ENCODE data around the gene POLR2L. TPM values are rescaled to one million over a fixed set of nuclear protein-coding genes. Genes with fewer than 3 reads are reported as not detected.
A peak's percentile ranks its signal among the peaks of the same experiment; 100 is the strongest.

The POLR2L gene
- total and polyA plus RNA-seq, 2 of the 13 experiments (the other 11 are each of a cell fraction or from before 2014, with no cell fraction given) = 104 to 114 TPM

DNA sequence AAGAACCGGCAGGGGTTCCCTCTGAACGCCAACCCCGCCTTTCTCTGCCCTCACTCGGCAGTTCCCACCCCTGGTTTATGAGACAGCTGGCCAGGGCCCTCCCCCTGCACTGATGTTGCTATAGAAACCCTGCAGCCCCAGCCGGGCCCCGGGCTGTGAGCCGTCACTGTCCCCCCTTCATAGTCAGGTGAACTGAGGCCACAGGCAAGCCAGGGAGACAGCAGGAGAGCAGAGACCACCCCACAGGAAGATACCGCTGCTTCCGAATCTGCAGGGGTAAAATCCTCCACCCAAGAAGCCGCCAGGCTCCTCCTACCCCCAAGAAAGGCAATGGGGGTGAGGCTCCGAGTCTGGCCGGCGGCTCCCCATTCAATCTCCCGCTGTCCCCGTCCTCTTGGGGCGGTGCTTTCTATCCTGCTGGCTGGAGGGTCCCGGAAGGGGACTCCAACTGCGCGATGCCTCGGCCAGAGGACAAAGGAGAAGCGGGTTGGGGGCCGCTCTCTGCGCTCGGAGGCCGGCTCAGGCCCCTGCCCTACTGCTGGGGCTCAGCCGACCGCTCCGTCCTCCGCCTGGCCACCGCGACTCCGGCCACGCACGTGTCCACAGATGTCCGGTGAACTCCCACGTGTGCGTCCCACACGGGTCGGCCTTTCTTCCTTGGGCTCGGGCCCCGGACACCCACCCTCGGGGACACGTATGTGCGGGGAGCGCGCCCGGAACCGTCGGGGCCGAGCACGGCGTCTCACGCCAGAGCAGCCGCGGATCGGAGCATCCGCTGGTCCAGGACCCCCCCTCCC, 44.8 kb downstream of the POLR2L start (continued):
- TF ChIP-seq ZNF652 (CRISPR knock-in tag; IDR thresholded peaks at IDR 0.05; ENCODE audit: borderline replicate concordance, low read depth) = no peak
- TF ChIP-seq, protein P1, sequence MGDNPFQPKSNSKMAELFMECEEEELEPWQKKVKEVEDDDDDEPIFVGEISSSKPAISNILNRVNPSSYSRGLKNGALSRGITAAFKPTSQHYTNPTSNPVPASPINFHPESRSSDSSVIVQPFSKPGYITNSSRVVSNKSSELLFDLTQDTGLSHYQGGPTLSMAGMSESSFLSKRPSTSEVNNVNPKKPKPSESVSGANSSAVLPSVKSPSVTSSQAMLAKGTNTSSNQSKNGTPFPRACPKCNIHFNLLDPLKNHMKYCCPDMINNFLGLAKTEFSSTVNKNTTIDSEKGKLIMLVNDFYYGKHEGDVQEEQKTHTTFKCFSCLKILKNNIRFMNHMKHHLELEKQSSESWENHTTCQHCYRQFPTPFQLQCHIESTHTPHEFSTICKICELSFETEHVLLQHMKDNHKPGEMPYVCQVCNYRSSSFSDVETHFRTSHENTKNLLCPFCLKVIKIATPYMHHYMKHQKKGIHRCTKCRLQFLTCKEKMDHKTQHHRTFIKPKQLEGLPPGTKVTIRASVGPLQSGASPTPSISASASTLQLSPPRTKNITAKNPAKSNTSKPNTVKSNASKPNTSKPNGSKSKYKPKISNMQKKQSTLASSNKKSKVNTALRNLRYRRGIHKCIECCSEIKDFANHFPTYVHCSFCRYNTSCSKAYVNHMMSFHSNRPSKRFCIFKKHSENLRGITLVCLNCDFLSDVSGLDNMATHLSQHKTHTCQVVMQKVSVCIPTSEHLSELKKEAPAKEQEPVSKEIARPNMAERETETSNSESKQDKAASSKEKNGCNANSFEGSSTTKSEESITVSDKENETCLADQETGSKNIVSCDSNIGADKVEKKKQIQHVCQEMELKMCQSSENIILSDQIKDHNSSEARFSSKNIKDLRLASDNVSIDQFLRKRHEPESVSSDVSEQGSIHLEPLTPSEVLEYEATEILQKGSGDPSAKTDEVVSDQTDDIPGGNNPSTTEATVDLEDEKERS (CRISPR knock-in tag; IDR thresholded peaks at IDR 0.05) = 0 out of 2 replicates have a peak, but pooled peaks have one; percentile 29
- no peak for TF ChIP-seq GTF3A (CRISPR knock-in tag; conservative IDR thresholded peaks at IDR 0.05)
- TF ChIP-seq TBX2 (CRISPR knock-in tag; IDR thresholded peaks at IDR 0.05; ENCODE audit: borderline replicate concordance) = no peak; the same call in 1 of the 2 replicates
- no peak for TF ChIP-seq ZNF644 (CRISPR knock-in tag; IDR thresholded peaks at IDR 0.05; ENCODE audit: low read depth)
- TF ChIP-seq SETDB1 (CRISPR knock-in tag; IDR thresholded peaks at IDR 0.05; ENCODE audit: borderline replicate concordance) = no peak
- peak; percentile 71; the same call in 1 of the 2 replicates for TF ChIP-seq KLF15 (CRISPR knock-in tag; IDR thresholded peaks at IDR 0.05; ENCODE audit: borderline replicate concordance)
- no peak for TF ChIP-seq HOXA7 (CRISPR knock-in tag; IDR thresholded peaks at IDR 0.05)
- peak; percentile 24; the same call in 1 of the 2 replicates for TF ChIP-seq FOSL2 (CRISPR knock-in tag; IDR thresholded peaks at IDR 0.05)
- TF ChIP-seq, protein P2, sequence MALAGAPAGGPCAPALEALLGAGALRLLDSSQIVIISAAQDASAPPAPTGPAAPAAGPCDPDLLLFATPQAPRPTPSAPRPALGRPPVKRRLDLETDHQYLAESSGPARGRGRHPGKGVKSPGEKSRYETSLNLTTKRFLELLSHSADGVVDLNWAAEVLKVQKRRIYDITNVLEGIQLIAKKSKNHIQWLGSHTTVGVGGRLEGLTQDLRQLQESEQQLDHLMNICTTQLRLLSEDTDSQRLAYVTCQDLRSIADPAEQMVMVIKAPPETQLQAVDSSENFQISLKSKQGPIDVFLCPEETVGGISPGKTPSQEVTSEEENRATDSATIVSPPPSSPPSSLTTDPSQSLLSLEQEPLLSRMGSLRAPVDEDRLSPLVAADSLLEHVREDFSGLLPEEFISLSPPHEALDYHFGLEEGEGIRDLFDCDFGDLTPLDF (CRISPR knock-in tag; IDR thresholded peaks at IDR 0.05) = no peak
- no peak for TF ChIP-seq ETV6 (CRISPR knock-in tag; conservative IDR thresholded peaks at IDR 0.05)
- TF ChIP-seq CBX2 (IDR thresholded peaks at IDR 0.05; ENCODE audit: low read depth, low read length) = no peak
- TF ChIP-seq CBX2 (CRISPR knock-in tag; IDR thresholded peaks at IDR 0.05; ENCODE audit: low read depth) = no peak
- no peak for TF ChIP-seq MBD4 (IDR thresholded peaks at IDR 0.05; ENCODE audit: borderline replicate concordance, low read length)
- TF ChIP-seq ZNF792 (CRISPR knock-in tag; IDR thresholded peaks at IDR 0.05) = no peak
- no peak for TF ChIP-seq TCF7L2 (IDR thresholded peaks at IDR 0.05; ENCODE audit: low read depth, low read length)
- no peak for TF ChIP-seq ZKSCAN5 (CRISPR knock-in tag; IDR thresholded peaks at IDR 0.05)
- TF ChIP-seq TFAP4 (IDR thresholded peaks at IDR 0.05; ENCODE audit: borderline replicate concordance, low read depth) = peak; percentile 95
- TF ChIP-seq ZXDC (CRISPR knock-in tag; IDR thresholded peaks at IDR 0.05) = no peak
- TF ChIP-seq, protein P3, sequence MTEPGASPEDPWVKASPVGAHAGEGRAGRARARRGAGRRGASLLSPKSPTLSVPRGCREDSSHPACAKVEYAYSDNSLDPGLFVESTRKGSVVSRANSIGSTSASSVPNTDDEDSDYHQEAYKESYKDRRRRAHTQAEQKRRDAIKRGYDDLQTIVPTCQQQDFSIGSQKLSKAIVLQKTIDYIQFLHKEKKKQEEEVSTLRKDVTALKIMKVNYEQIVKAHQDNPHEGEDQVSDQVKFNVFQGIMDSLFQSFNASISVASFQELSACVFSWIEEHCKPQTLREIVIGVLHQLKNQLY (CRISPR knock-in tag; IDR thresholded peaks at IDR 0.05) = no peak
- TF ChIP-seq, protein P4, sequence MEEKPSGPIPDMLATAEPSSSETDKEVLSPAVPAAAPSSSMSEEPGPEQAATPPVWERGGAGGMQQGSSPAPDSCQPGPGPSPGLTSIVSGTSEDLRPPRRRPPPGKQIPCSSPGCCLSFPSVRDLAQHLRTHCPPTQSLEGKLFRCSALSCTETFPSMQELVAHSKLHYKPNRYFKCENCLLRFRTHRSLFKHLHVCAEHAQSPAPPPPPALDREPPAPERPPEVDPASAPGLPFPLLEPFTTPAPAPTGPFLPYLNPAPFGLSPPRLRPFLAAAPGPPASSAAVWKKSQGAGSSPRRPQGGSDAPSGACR (CRISPR knock-in tag; IDR thresholded peaks at IDR 0.05) = no peak
